NT2/D1 (cell line): Measurements from ENCODE around the gene WRAP73.

Source experiments
- SUZ12 ChIP-seq: IDR thresholded peaks from 2 replicates; pipeline ENCODE4 v1.6.1; 2011; ENCODE audit not compliant: insufficient read length, insufficient read depth; ENCODE audit errors: extremely low read depth
- YY1 ChIP-seq: IDR thresholded peaks from 2 replicates; pipeline ENCODE4 v1.6.1; 2011; ENCODE audit not compliant: insufficient read length, insufficient read depth
- ZNF274 ChIP-seq: IDR thresholded peaks from 2 replicates; pipeline ENCODE4 v1.6.1; 2011; ENCODE audit warnings: mild to moderate bottlenecking, low read depth, low read length

DNA sequence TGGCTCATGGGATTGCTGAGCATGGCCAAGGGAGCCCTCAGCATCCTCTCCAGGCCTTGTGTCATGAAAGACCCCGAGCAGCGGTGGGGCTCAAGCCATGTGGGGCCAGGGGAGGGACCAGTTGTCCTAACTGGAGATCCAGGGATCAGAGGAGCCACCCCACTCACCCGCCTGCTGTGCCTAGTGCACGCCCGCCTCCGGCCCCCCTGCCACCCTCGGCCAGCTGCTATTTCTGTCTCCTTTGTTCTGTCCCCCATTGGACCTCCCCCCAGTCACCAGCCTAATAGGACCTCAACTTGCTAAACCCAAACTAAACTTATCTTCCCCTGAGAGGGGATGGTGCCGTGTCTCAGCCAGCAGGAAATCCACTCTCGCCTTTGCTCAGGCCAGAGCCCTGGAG is 46.8 kb upstream of the WRAP73 start:
- TF ChIP-seq SUZ12 = no peak
- no peak for TF ChIP-seq ZNF274
- no peak for TF ChIP-seq YY1
